SU-DHL-6 (cell line): ENCODE data around the gene FHL5.
"Not testable (repeated sequence)": the region's sequence is repeated elsewhere in the genome, so short reads cannot be mapped to it uniquely, and the experiment has no call there.

ENCODE experiments used
- H2AFZ ChIP-seq: fragments of 200-600 bp; sonication (generic); 2 replicates; pipeline ENCODE4 v1.6.1; 2014; ENCODE audit warnings: low read depth, mild to moderate bottlenecking, moderate library complexity, mixed read lengths, antibody characterized with exemption, low read length; ENCODE audit not compliant: severe bottlenecking
- H3F3A ChIP-seq: fragments of 200-600 bp; shearing (Covaris generic); 2 replicates; pipeline ENCODE4 v1.6.0; 2016; ENCODE audit warnings: antibody characterized with exemption, mild to moderate bottlenecking; ENCODE audit not compliant: insufficient read depth
- H3K27ac ChIP-seq: fragments of 200-600 bp; sonication (generic); 2 replicates; pipeline ENCODE4 v1.5.1; 2016; ENCODE audit warnings: low read depth, mild to moderate bottlenecking, low read length, moderate library complexity, mixed read lengths
- H3K27me3 ChIP-seq: fragments of 200-600 bp; sonication (generic), shearing (Covaris generic); 2 replicates; pipeline ENCODE4 v1.6.0; 2014; ENCODE audit warnings: mild to moderate bottlenecking, low read length
- H3K36me3 ChIP-seq: fragments of 200-600 bp; sonication (generic); 2 replicates; pipeline ENCODE4 v1.6.1; 2014; ENCODE audit warnings: mild to moderate bottlenecking, low read length, mixed read lengths
- H3K4me2 ChIP-seq: fragments of 300-600, 200-600 bp; shearing (Covaris generic), sonication (generic); 2 replicates; pipeline ENCODE4 v1.6.0; 2014; ENCODE audit warnings: low read length, low read depth, mild to moderate bottlenecking; ENCODE audit not compliant: poor library complexity, severe bottlenecking
- H3K4me3 ChIP-seq: fragments of 200-600 bp; sonication (generic); 2 replicates; pipeline ENCODE4 v1.5.1; 2014; ENCODE audit warnings: antibody characterized with exemption, low read length, mild to moderate bottlenecking, mixed read lengths; ENCODE audit not compliant: insufficient read depth, poor library complexity, severe bottlenecking
- H3K79me2 ChIP-seq: fragments of 200-600 bp; sonication (generic); 2 replicates; pipeline ENCODE4 v1.6.1; 2014; ENCODE audit warnings: mild to moderate bottlenecking, low read length, moderate library complexity; ENCODE audit not compliant: insufficient read depth
- H3K9ac ChIP-seq: fragments of 200-600 bp; sonication (generic); 2 replicates; pipeline ENCODE4 v1.7.0; 2014; ENCODE audit warnings: mild to moderate bottlenecking, low read length
- H3K9me2 ChIP-seq: fragments of 200-600 bp; sonication (generic); replicated peaks from 2 replicates; pipeline ENCODE4 v1.6.1; 2014; ENCODE audit warnings: low read length; ENCODE audit not compliant: insufficient read depth
- H3K9me3 ChIP-seq: fragments of 200-600 bp; sonication (generic); 2 replicates; pipeline ENCODE4 v1.6.1; 2014; ENCODE audit warnings: low read length, mixed read lengths; ENCODE audit not compliant: insufficient read depth
- H4K20me1 ChIP-seq: fragments of 200-600 bp; sonication (generic); 2 replicates; pipeline ENCODE4 v1.6.1; 2014; ENCODE audit warnings: low read depth, mild to moderate bottlenecking, antibody characterized with exemption, low read length, moderate library complexity, mixed read lengths
- EZH2phosphoT487 ChIP-seq: fragments of 200-600 bp; sonication (generic), shearing (Covaris generic); conservative IDR thresholded peaks from 2 replicates; pipeline ENCODE4 v1.6.1; 2018; ENCODE audit warnings: mild to moderate bottlenecking, antibody characterized with exemption, low read length, moderate library complexity, mixed read lengths
- TF ChIP-seq, protein P1 (sequence below): fragments of 200-600 bp; sonication (generic); IDR thresholded peaks from one replicate; pipeline ENCODE4 v1.5.1; 2017; ENCODE audit warnings: antibody characterized with exemption, mild to moderate bottlenecking, low read length, moderate library complexity; ENCODE audit not compliant: insufficient read depth, poor library complexity, severe bottlenecking

FHL5 gene

DNA sequence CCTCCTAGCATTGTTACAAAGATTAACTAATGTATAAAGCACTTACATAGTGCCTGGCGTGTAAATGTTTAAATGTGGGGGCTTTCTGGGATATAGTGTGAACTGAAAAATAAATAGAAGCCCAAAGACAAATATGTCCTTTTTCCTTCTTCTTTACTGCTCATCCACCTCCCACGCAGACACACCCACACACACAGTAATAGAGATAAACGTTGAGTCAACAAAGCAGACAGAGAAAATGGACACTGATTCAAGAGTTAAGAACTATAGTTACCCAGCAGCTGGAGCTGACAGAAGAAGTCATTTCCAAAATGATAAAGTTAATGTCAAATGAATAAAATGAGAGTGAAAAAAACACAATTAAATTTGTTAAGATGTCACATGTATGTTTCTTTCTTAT lies 68.3 kb downstream of the FHL5 start:
- no peaks in the 10 kb centered on the region for H4K20me1 ChIP-seq
- no peaks in the 10 kb centered on the region for H3K36me3 ChIP-seq
- H3K9me2 ChIP-seq: no peaks in the 10 kb centered on the region
- no peaks in the 10 kb centered on the region for H3F3A ChIP-seq
- no peak overlapping the region for H2AFZ ChIP-seq
- no peak overlapping the region for H3K27ac ChIP-seq
- H3K79me2 ChIP-seq: no peaks in the 10 kb centered on the region
- TF ChIP-seq, protein P1, sequence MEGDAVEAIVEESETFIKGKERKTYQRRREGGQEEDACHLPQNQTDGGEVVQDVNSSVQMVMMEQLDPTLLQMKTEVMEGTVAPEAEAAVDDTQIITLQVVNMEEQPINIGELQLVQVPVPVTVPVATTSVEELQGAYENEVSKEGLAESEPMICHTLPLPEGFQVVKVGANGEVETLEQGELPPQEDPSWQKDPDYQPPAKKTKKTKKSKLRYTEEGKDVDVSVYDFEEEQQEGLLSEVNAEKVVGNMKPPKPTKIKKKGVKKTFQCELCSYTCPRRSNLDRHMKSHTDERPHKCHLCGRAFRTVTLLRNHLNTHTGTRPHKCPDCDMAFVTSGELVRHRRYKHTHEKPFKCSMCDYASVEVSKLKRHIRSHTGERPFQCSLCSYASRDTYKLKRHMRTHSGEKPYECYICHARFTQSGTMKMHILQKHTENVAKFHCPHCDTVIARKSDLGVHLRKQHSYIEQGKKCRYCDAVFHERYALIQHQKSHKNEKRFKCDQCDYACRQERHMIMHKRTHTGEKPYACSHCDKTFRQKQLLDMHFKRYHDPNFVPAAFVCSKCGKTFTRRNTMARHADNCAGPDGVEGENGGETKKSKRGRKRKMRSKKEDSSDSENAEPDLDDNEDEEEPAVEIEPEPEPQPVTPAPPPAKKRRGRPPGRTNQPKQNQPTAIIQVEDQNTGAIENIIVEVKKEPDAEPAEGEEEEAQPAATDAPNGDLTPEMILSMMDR: no peak
- no peak for TF ChIP-seq EZH2phosphoT487
- no peak overlapping the region for H3K4me3 ChIP-seq
- peaks cover 3% of the 10 kb centered on the region; the same call in 1 of the 2 replicates for H3K27me3 ChIP-seq
- no peak overlapping the region for H3K9ac ChIP-seq
- H3K4me2 ChIP-seq: no peak overlapping the region
- H3K9me3 ChIP-seq: no peaks in the 10 kb centered on the region

DNA sequence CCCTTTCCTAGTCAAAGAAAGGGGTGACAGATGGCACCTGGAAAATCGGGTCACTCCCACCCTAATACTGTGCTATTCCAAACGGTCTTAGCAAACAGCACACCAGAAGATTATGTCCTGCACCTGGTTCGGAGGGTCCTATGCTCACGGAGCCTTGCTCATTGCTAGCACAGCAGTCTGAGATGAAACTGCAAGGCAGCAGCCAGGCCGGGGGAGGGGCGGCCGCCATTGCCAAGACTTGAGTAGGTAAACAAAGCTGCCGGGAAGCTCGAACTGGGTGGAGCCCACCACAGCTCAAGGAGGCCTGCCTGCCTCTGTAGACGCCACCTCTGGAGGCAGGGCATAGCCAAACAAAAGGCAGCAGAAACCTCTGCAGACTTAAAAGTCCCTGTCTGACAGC lies 75.1 kb downstream of the FHL5 start:
- H3K79me2 ChIP-seq, H3K9ac ChIP-seq, H3K4me2 ChIP-seq, H3K9me3 ChIP-seq, H3K36me3 ChIP-seq, H3K4me3 ChIP-seq, H3K27me3 ChIP-seq, H2AFZ ChIP-seq, H3K27ac ChIP-seq, H4K20me1 ChIP-seq, H3K9me2 ChIP-seq, H3F3A ChIP-seq: not testable (repeated sequence)

DNA sequence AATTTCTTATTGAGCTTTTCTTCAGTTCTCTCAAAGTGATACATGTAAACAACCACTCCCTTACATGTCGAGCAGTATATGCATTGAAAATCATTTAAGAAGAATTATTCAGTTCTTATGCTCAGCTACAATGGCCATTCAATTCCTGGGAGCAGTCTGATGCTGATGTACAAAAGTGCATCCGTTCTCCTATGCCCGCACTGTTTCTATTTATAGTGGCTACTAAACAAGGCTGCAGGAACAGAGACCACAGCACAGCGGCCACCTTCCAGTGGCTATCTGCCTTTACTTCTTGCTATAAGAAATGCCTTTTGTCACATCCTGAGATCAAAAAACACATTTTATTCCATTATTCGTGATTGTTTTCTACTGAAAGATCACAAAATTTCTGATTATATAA lies 82.2 kb downstream of the FHL5 start:
- Histone ChIP-seq H3K9ac (no peak overlapping the region), H2AFZ (no peak overlapping the region), H3K27me3 (no peaks in the 10 kb centered on the region), H3F3A (no peaks in the 10 kb centered on the region), H3K9me2 (no peaks in the 10 kb centered on the region), H3K36me3 (no peaks in the 10 kb centered on the region), H3K4me2 (no peak overlapping the region), H3K4me3 (no peak overlapping the region), H3K79me2 (no peaks in the 10 kb centered on the region), H3K9me3 (no peaks in the 10 kb centered on the region), H3K27ac (no peak overlapping the region), H4K20me1 (no peaks in the 10 kb centered on the region)
- TF ChIP-seq, protein P1: no peak
- TF ChIP-seq EZH2phosphoT487: no peak

DNA sequence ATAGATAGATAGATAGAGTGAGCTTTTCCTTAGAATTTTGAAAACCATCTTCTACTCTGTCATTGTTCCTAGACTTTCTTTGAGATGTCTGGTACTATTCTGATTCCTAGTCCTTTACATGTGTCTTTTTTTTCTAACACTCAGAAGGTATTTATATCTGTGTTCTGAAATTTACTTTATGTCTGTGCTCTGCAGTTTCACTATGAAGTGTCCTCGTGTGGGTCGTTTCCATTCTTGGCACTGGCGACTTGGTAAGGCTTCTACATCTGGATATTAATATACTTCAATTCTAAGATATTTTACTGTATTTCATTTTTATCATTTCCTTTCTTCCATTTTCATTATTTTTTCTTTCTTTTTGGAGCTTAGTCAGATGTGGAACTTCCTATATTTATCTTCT lies 87.0 kb downstream of the FHL5 start:
- TF ChIP-seq, protein P1: no peak
- no peak for TF ChIP-seq EZH2phosphoT487
- Histone ChIP-seq H3K4me3 (no peak overlapping the region), H3K27ac (no peak overlapping the region), H3K9ac (no peak overlapping the region), H3K79me2 (no peaks in the 10 kb centered on the region), H3K27me3 (no peaks in the 10 kb centered on the region), H2AFZ (no peak overlapping the region), H4K20me1 (no peaks in the 10 kb centered on the region), H3K36me3 (no peaks in the 10 kb centered on the region), H3K4me2 (no peak overlapping the region), H3F3A (no peaks in the 10 kb centered on the region), H3K9me3 (no peaks in the 10 kb centered on the region), H3K9me2 (no peaks in the 10 kb centered on the region)
